VCaP (cell line): ENCODE results near the gene PRKCH.

Source experiments
- H3K27ac ChIP-seq: fragments of 450-650 bp; 2 replicates; pipeline ENCODE4 v1.5.1; 2017
- CTCF ChIP-seq: fragments of 450-650 bp; conservative IDR thresholded peaks from 2 replicates; pipeline ENCODE4 v1.5.1; 2017; ENCODE audit warnings: mild to moderate bottlenecking, moderate library complexity

The PRKCH gene

DNA sequence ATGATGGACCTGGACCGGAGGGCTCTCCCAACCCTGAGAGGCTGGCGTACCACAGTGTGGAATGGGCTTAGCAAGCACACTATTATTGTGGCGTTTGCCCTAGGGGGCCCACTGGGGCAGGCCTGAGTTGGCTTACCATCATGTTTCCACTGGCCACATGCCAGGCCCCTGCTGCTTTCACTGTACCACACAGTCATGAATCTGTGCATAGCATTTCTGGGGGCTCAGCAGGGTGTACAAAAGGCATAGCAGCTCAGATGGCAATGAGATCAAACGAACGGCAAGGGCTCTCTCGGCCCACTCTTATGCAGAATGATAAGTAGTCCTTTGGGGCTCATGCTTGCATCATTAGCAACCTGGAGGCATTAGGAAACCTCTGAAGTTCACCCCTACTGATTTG lies 236.9 kb downstream of the PRKCH start:
- peak overlapping the region; percentile 96 for H3K27ac ChIP-seq
- TF ChIP-seq CTCF = no peak

DNA sequence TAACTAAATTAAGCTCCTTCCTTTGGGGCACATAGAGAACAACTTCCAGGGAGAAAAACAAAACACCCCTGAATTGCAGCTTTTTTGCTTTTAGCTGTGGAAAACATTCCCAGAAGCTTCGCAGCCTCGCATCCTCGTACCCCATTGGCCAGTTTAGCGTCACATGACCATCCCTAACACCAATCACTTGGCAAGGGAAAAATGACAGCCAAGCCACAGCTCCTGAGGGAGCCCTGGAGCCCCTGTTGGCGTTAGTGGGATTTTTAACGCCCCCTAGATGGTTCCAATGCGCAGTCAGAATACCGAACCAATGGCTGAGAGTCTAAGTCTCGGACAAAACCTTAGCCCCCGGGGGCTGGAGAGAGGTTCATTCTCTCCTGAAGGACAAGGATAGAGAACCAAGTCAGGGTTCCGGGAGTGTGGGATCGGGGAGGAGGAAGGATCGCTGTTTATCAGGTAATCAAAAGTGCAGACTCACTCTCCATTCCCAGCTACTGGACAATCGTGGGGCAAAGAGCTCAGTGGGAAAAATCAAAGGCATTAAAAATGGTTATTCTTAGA lies 238.3 kb downstream of the PRKCH start:
- no peak; the same call in 1 of the 2 replicates for TF ChIP-seq CTCF

GRCh38 chr14:61560323-61560722 lies 238.9 kb downstream of the PRKCH start:
- TF ChIP-seq CTCF = no peak
- H3K27ac ChIP-seq = peak overlapping the region; percentile 96

More for the DNA sequence above, 238.3 kb downstream of the PRKCH start:
- H3K27ac ChIP-seq = peak overlapping the region; percentile 96

DNA sequence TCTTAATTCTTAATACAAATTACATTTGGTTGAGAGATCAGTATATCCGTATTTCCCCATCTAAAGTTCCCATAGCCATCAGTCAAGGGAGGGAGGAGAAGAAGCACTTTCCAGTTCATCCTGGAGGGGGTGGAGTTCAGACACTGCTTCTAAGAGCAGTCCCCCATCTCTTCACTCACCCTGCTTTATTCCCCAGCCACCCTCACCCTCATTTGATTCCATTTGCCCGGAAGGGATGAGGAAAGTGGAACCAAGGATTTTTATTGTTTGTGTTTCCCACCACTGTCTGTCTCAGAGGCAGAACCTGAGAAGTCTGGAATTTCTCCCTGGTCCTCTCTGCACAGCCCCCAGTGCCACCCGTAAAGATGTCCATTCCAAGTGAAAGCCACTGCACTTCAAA lies 239.7 kb downstream of the PRKCH start:
- peak overlapping the region; percentile 96 for H3K27ac ChIP-seq
- TF ChIP-seq CTCF = no peak

GRCh38 chr14:61561657-61562276 lies 240.4 kb downstream of the PRKCH start:
- peak overlapping the region; percentile 96 for H3K27ac ChIP-seq
- TF ChIP-seq CTCF = no peak

DNA sequence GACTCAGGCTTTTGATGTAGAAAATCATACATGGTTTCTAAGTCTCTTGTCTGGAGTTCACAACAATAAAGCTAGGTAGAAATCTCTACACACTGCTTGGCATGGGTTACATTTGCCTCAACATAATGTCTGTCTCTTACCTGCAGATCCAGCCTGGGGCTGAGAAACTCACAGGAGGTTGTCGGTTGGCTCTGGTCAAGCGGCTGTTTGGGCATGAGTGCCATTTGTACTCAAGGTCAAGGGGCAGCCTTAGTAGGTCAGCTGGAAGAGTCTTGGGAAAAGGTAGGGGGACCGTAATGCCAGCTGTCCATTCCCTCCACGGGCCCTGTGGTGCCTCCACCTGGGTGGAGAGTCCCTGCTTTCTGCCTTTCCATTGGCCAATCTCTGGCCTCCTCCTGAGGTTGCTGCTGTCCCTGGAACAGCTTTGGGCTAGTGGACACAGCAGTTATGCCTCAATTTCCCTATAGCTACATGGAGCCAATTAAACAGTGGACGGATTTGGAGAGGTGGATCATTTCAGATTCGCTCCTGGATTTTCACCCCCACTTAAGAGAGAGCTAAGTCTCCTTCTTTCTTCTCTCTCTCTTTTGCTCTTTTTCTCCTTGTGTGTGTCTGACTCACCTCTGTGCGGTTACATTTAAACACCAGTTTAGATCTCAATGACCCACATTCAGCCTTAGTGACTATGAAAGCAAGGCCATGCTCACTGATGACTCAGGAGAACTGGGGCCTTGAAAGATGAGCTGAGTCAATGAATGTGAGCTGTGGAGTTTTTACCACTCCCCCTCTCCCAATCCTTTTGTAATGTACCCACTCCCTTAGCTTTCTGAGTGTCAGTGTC lies 241.2 kb downstream of the PRKCH start:
- no peak for TF ChIP-seq CTCF
- peak overlapping the region; percentile 96 for H3K27ac ChIP-seq

- TF ChIP-seq CTCF = no peak
- no peak overlapping the region for H3K27ac ChIP-seq
Measured at GRCh38 chr14:61563162-61563511, 241.8 kb downstream of the PRKCH start.
